PC-9 (cell line): ENCODE data around the gene EAF1. TPM values are rescaled to one million over a fixed set of nuclear protein-coding genes. Genes with fewer than 3 reads are reported as not detected.

ENCODE experiments used
- BruUV-seq: library from RNA; stranded (reverse); fragments of 400-500 nt; replicated peaks from 2 replicates; lab custom pipeline; 2021; lab: Mats Ljungman, UMichigan
- CTCF ChIA-PET: fragments of 300-600 bp; sonication (Branson Sonifier 250); formaldehyde crosslinking; loops from one replicate; lab custom pipeline; 2022; ENCODE audit warnings: antibody characterized with exemption; lab: Charles Lee
- POLR2A ChIA-PET: fragments of 300-600 bp; sonication (Branson Sonifier 250); formaldehyde crosslinking; loops from one replicate; lab custom pipeline; 2022; ENCODE audit warnings: antibody characterized with exemption; ENCODE audit not compliant: unreplicated experiment; lab: Charles Lee
- DNase-seq, 2 experiments: peaks; one replicate each; pipeline versions ENCODE4 v3.0.0 to v3.0.0-alpha.2; 2015 to 2022; ENCODE audit warnings: mixed read lengths in 1 of 2
- H2AFZ ChIP-seq: fragments of 200-600 bp; sonication (generic); 2 replicates; pipeline ENCODE4 v1.8.1; 2017; ENCODE audit warnings: antibody characterized with exemption
- H3F3A ChIP-seq: fragments of 200-600 bp; sonication (generic); 2 replicates; pipeline ENCODE4 v1.8.1; 2017; ENCODE audit warnings: antibody characterized with exemption, mild to moderate bottlenecking, low read depth; ENCODE audit not compliant: insufficient read depth
- H3K27ac ChIP-seq: fragments of 200-600 bp; sonication (generic); 2 replicates; pipeline ENCODE4 v1.6.1; 2016; ENCODE audit warnings: mixed run types
- H3K27me3 ChIP-seq: fragments of 200-600 bp; sonication (generic); 2 replicates; pipeline ENCODE4 v1.6.1; 2016; ENCODE audit warnings: low read depth, mixed run types; ENCODE audit not compliant: insufficient read depth
- H3K36me3 ChIP-seq: fragments of 200-600 bp; sonication (generic); 2 replicates; pipeline ENCODE4 v1.6.1; 2016; ENCODE audit warnings: low read depth, mixed run types
- H3K4me1 ChIP-seq: fragments of 200-600 bp; sonication (generic); replicated peaks from 2 replicates; pipeline ENCODE4 v1.6.1; 2016; ENCODE audit warnings: mixed run types; ENCODE audit not compliant: insufficient read depth
- H3K4me2 ChIP-seq: fragments of 200-600 bp; sonication (generic); 2 replicates; pipeline ENCODE4 v1.6.1; 2017; ENCODE audit warnings: mixed run types
- H3K4me3 ChIP-seq: fragments of 200-600 bp; sonication (generic); 2 replicates; pipeline ENCODE4 v1.6.1; 2016; ENCODE audit warnings: mixed run types
- H3K79me2 ChIP-seq: fragments of 200-600 bp; sonication (generic); 2 replicates; pipeline ENCODE4 v1.6.1; 2017; ENCODE audit warnings: low read depth, mixed run types
- H3K9me2 ChIP-seq: fragments of 200-600 bp; sonication (generic); 2 replicates; pipeline ENCODE4 v1.8.1; 2017; ENCODE audit warnings: mild to moderate bottlenecking; ENCODE audit not compliant: insufficient read depth
- H3K9me3 ChIP-seq: fragments of 200-600 bp; sonication (generic); 2 replicates; pipeline ENCODE4 v1.8.1; 2016; ENCODE audit warnings: low read depth; ENCODE audit not compliant: insufficient read depth
- H4K20me1 ChIP-seq: fragments of 200-600 bp; sonication (generic); 2 replicates; pipeline ENCODE4 v1.8.1; 2017; ENCODE audit not compliant: insufficient read depth
- CTCF ChIP-seq: fragments of 200-600 bp; sonication (generic); conservative IDR thresholded peaks from 2 replicates; pipeline ENCODE4 v1.6.1; 2017; ENCODE audit warnings: mixed run types, antibody characterized with exemption, mild to moderate bottlenecking, moderate library complexity
- EZH2 ChIP-seq: fragments of 200-600 bp; sonication (generic); IDR thresholded peaks from 2 replicates; pipeline ENCODE4 v1.8.0; 2017; ENCODE audit warnings: antibody characterized with exemption, low read depth
- intact Hi-C: fragments of 100-400 bp; cut with micrococcal nuclease; formaldehyde crosslinking; loops from one replicate; pipeline ENCODE4 v1.10.0; 2022; ENCODE audit not compliant: unreplicated experiment
- total RNA-seq: library from RNA; stranded (reverse); gene quantifications from 2 replicates; pipeline ENCODE4 v1.2.3, GENCODE V29; 2021

EAF1 gene
- total RNA-seq, 1 experiment from 2014 or later = 16.4 TPM

GRCh38 chr3:15490158-15490557 is 62.8 kb downstream of the EAF1 start:
- Histone ChIP-seq H2AFZ (no peak overlapping the region), H3K4me2 (no peak overlapping the region), H3K36me3 (no peaks in the 10 kb centered on the region), H3K27ac (no peak overlapping the region), H3K9me3 (no peaks in the 10 kb centered on the region), H3K4me1 (no peaks in the 10 kb centered on the region), H3K27me3 (peaks cover 4% of the 10 kb centered on the region; the same call in 1 of the 2 replicates), H4K20me1 (no peaks in the 10 kb centered on the region), H3K79me2 (no peaks in the 10 kb centered on the region), H3K4me3 (no peak overlapping the region), H3K9me2 (no peaks in the 10 kb centered on the region), H3F3A (no peaks in the 10 kb centered on the region)
- intact Hi-C loops = no loop called here
- TF ChIP-seq CTCF (no peak), EZH2 (no peak)
- no TSS peak for BruUV-seq
- ChIA-PET CTCF (no interaction called here), POLR2A (no interaction called here)
- DNase-seq = no peak

GRCh38 chr3:15491143-15491542 is 63.7 kb downstream of the EAF1 start:
- no peaks in the 10 kb centered on the region for H4K20me1 ChIP-seq
- no peak overlapping the region for H3K4me3 ChIP-seq
- H3F3A ChIP-seq = no peaks in the 10 kb centered on the region
- intact Hi-C loops = no loop called here
- DNase-seq = no peak
- H3K27me3 ChIP-seq = peaks cover 3% of the 10 kb centered on the region; the same call in 1 of the 2 replicates
- H3K36me3 ChIP-seq = no peaks in the 10 kb centered on the region
- H3K9me2 ChIP-seq = no peaks in the 10 kb centered on the region
- no peak overlapping the region for H3K4me2 ChIP-seq
- no peaks in the 10 kb centered on the region for H3K9me3 ChIP-seq
- ChIA-PET CTCF (no interaction called here), POLR2A (no interaction called here)
- H3K4me1 ChIP-seq = no peaks in the 10 kb centered on the region
- H3K27ac ChIP-seq = no peak overlapping the region
- TF ChIP-seq EZH2 = no peak
- no peak for TF ChIP-seq CTCF
- no peaks in the 10 kb centered on the region for H3K79me2 ChIP-seq
- no peak overlapping the region for H2AFZ ChIP-seq
- BruUV-seq = no TSS peak

Other genes with a start within 250 kb of the EAF1 start
- 28.5 and 29.5 TPM in 2 replicates for gene CAPN7, start 221.4 kb upstream of the EAF1 start, total RNA-seq
- gene SH3BP5, start 95.0 kb upstream of the EAF1 start, total RNA-seq = 31.6 and 39.3 TPM in 2 replicates
- gene METTL6, start 54 bp upstream of the EAF1 start, total RNA-seq = 14.2 and 17.2 TPM in 2 replicates
- 0.79 TPM in 1 of 2 replicates, not detected in the other for gene COLQ, start 94.1 kb downstream of the EAF1 start, total RNA-seq
- gene HACL1, start 174.0 kb downstream of the EAF1 start, total RNA-seq = 28.7 and 31.7 TPM in 2 replicates
- 15.6 and 18.1 TPM in 2 replicates for gene BTD, start 174.1 kb downstream of the EAF1 start, total RNA-seq